Stimulated activated naive CD8-positive, alpha-beta T cell treated with anti-CD3 and anti-CD28 coated beads, Interleukin-15, Interleukin-2, amounts not matched to agents 100 ng/mL and 50 ng/mL, for 24 hours (primary cell): ENCODE results near the gene TUBB2A.
A peak's percentile ranks its signal among the peaks of the same experiment; 100 is the strongest.

Experiments used
- H3K27ac Mint-ChIP-seq: one replicate; pipeline ENCODE4 v1.8.0; 2021; ENCODE audit warnings: mild to moderate bottlenecking, mixed read lengths
- H3K27me3 Mint-ChIP-seq: one replicate; pipeline ENCODE4 v1.8.0; 2021; ENCODE audit warnings: mixed read lengths
- H3K36me3 Mint-ChIP-seq: one replicate; pipeline ENCODE4 v1.8.0; 2021; ENCODE audit warnings: low read depth, mixed read lengths
- H3K4me1 Mint-ChIP-seq: one replicate; pipeline ENCODE4 v1.8.0; 2021; ENCODE audit warnings: low read depth, mixed read lengths
- H3K4me3 Mint-ChIP-seq: one replicate; pipeline ENCODE4 v1.8.0; 2021; ENCODE audit warnings: mild to moderate bottlenecking, mixed read lengths
- H3K9me3 Mint-ChIP-seq: one replicate; pipeline ENCODE4 v1.8.0; 2021; ENCODE audit warnings: mixed read lengths

Gene TUBB2A

GRCh38 chr6:3128356-3129108 lies 28.8 kb downstream of the TUBB2A start:
- no peak overlapping the region for H3K4me3 Mint-ChIP-seq
- no peak overlapping the region for H3K27ac Mint-ChIP-seq
- H3K9me3 Mint-ChIP-seq = no peaks in the 10 kb centered on the region
- H3K4me1 Mint-ChIP-seq = peaks cover 9% of the 10 kb centered on the region
- H3K36me3 Mint-ChIP-seq = no peaks in the 10 kb centered on the region
- no peaks in the 10 kb centered on the region for H3K27me3 Mint-ChIP-seq

GRCh38 chr6:3125815-3126214 lies 31.5 kb downstream of the TUBB2A start:
- Mint-ChIP-seq H3K27ac (no peak overlapping the region), H3K9me3 (no peaks in the 10 kb centered on the region), H3K36me3 (no peaks in the 10 kb centered on the region), H3K27me3 (no peaks in the 10 kb centered on the region), H3K4me1 (peaks cover 9% of the 10 kb centered on the region), H3K4me3 (no peak overlapping the region)

DNA sequence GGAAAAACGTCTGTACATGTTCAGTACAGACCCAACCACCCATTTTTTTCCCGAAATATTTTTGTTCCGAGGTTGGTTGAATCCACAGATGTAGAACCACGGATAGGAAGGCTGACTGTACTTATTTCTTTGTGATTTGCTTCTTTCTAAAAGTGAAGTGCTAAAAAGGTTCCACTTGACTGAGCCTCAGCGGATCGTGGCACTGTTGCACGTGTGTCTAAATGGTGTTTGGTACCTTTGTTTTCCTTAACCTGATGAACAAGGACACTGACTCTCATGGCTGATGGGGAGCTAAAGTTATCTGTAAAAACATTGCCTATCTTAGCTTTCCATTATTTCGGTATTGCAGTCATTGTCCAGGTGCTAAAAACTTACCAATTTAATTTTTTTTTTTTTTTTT lies 32.7 kb downstream of the TUBB2A start:
- Mint-ChIP-seq H3K9me3 (no peaks in the 10 kb centered on the region), H3K4me1 (peaks cover 13% of the 10 kb centered on the region), H3K4me3 (no peak overlapping the region), H3K27me3 (no peaks in the 10 kb centered on the region), H3K27ac (no peak overlapping the region), H3K36me3 (no peaks in the 10 kb centered on the region)

DNA sequence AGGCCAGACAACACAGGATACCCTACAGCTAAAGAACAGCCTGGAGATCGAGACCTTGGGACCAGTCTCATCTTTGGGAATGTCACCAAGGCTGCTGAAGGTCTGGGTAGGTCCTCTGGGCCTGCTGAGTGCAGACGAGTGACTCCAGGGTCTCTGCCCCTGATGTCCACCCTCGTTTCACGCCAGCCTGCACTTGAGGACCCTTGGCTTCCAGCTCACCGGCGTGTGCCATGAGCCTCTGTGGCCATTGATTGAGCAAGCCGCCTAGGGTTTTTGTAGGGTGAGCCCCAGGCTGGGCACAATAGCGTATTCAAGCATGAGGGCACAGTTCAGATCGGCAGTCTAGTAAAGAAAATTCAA lies 34.5 kb downstream of the TUBB2A start:
- no peaks in the 10 kb centered on the region for H3K36me3 Mint-ChIP-seq
- H3K9me3 Mint-ChIP-seq = no peaks in the 10 kb centered on the region
- no peaks in the 10 kb centered on the region for H3K27me3 Mint-ChIP-seq
- peaks cover 26% of the 10 kb centered on the region for H3K4me1 Mint-ChIP-seq
- H3K27ac Mint-ChIP-seq = no peak overlapping the region
- no peak overlapping the region for H3K4me3 Mint-ChIP-seq

DNA sequence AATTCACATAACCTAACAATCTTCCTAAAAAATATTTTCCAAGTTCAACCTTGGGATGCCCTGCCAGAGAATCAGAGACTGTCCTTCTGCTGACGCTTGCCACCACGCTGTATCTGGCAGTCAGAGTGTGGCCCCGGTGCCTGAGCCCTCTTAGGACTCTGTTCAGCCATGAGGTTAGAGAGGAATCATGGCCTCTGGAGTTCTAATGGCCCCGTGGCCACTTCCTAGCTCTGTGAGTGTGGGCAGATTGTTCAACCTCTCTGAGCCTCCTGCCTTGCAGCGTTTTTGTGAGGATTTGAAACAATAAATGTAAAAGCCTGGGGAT lies 36.6 kb downstream of the TUBB2A start:
- H3K27me3 Mint-ChIP-seq = no peaks in the 10 kb centered on the region
- no peak overlapping the region for H3K27ac Mint-ChIP-seq
- no peaks in the 10 kb centered on the region for H3K9me3 Mint-ChIP-seq
- H3K4me1 Mint-ChIP-seq = peaks cover 36% of the 10 kb centered on the region
- H3K4me3 Mint-ChIP-seq = no peak overlapping the region
- no peaks in the 10 kb centered on the region for H3K36me3 Mint-ChIP-seq

- Mint-ChIP-seq H3K27ac (peak overlapping the region; percentile 7), H3K4me1 (peaks cover 33% of the 10 kb centered on the region), H3K36me3 (peaks cover 7% of the 10 kb centered on the region), H3K4me3 (peak overlapping the region; percentile 82), H3K9me3 (no peaks in the 10 kb centered on the region), H3K27me3 (no peaks in the 10 kb centered on the region)
Measured at GRCh38 chr6:3119040-3119723, 38.2 kb downstream of the TUBB2A start.

GRCh38 chr6:3118353-3119039 lies 38.8 kb downstream of the TUBB2A start, which contains the start of gene BPHL:
Gene BPHL (plus strand): TSS chr6:3118711. CDS start chr6:3118741, 30 bp downstream.
- Mint-ChIP-seq H3K36me3 (peaks cover 10% of the 10 kb centered on the region), H3K27me3 (no peaks in the 10 kb centered on the region), H3K27ac (peak within 1 kb of the TSS; percentile 61), H3K9me3 (no peaks in the 10 kb centered on the region), H3K4me1 (peaks cover 28% of the 10 kb centered on the region), H3K4me3 (peak within 1 kb of the TSS; percentile 82)

DNA sequence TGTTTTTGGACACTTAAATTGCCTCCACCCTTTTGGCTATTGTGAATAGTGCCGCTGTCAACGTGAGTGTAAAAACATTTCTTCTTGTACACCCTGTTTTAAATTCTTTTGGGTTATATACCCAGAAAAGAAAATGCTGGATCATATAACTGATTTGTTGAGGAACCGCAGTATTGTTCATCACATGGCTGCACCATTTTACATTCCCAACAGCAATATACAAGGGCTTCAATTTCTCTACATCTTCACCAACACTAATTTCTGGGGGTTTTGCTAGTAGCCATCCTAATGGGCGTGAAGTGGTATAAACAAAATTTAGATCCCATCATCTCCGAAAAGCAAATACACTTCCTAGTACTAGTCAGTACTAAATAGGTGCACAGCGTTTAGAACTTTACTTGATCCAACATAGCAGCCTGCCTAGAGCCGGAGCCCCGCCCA lies 39.4 kb downstream of the TUBB2A start:
- no peaks in the 10 kb centered on the region for H3K9me3 Mint-ChIP-seq
- peak overlapping the region; percentile 82 for H3K4me3 Mint-ChIP-seq
- peaks cover 28% of the 10 kb centered on the region for H3K4me1 Mint-ChIP-seq
- H3K27me3 Mint-ChIP-seq = no peaks in the 10 kb centered on the region
- peaks cover 14% of the 10 kb centered on the region for H3K36me3 Mint-ChIP-seq
- H3K27ac Mint-ChIP-seq = peak overlapping the region; percentile 61

GRCh38 chr6:3114377-3114776 lies 43.0 kb downstream of the TUBB2A start:
- Mint-ChIP-seq H3K36me3 (peaks cover 34% of the 10 kb centered on the region), H3K27ac (no peak overlapping the region), H3K27me3 (no peaks in the 10 kb centered on the region), H3K4me1 (peaks cover 20% of the 10 kb centered on the region), H3K9me3 (no peaks in the 10 kb centered on the region), H3K4me3 (no peak overlapping the region)

GRCh38 chr6:3109761-3110160 lies 47.6 kb downstream of the TUBB2A start:
- Mint-ChIP-seq H3K27me3 (no peaks in the 10 kb centered on the region), H3K9me3 (no peaks in the 10 kb centered on the region), H3K4me3 (no peak overlapping the region), H3K27ac (no peak overlapping the region), H3K4me1 (no peaks in the 10 kb centered on the region), H3K36me3 (peaks cover 63% of the 10 kb centered on the region)

DNA sequence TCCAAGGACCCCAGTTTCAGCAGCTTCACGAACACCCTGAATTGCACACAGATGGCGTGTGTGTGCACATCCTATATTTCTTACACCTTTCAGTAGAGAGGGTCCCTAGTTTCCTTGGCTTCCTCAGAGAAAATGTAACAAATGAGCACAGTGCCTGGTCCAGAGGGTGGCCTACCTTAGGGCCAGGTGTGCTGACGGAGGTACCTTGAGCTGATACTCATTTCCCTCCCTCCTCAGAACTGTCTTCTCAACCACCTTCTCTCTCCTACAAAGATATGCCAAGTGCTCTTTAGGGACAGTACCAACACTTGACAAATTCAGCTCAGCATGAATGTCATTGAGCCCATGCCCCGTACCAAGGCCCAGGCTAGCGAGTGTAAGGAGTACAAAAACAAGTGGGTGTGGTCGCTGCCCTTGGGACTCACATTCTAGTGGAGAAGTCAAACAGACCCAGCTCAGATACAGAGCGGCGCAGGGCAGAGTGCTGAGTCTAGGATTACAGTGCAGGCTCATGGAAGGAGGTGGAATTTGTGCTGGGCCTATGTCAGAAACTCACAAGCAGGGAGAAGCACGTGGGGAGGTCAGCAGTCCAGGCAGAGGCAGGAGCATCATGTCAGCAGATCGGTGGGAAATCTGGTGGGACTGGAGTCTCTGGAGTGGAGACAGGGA lies 48.5 kb downstream of the TUBB2A start:
- H3K27me3 Mint-ChIP-seq = no peaks in the 10 kb centered on the region
- H3K4me1 Mint-ChIP-seq = no peaks in the 10 kb centered on the region
- H3K27ac Mint-ChIP-seq = no peak overlapping the region
- H3K4me3 Mint-ChIP-seq = no peak overlapping the region
- no peaks in the 10 kb centered on the region for H3K9me3 Mint-ChIP-seq
- peaks cover 67% of the 10 kb centered on the region for H3K36me3 Mint-ChIP-seq
